ENCODE results near the gene GPR146. TPM values are rescaled to one million over a fixed set of nuclear protein-coding genes. Genes with fewer than 3 reads are reported as not detected.

GPR146 gene
- total and polyA plus RNA-seq, 2 of the 8 experiments (the other 6 are each of a cell fraction or from before 2014, with no cell fraction given) = 1.8 to 2.7 TPM

- H3K4me3 ChIP-seq (ENCODE audit: extremely low read depth in 1 of 4, insufficient read depth in 2 of 4, low read depth in 3 of 4, low read length in 4 of 4) = no peak overlapping the region
- H3K23ac ChIP-seq (ENCODE audit: insufficient read length) = no peak overlapping the region
- no peak overlapping the region for H2BK5ac ChIP-seq (ENCODE audit: low read depth, low read length)
- H3K9me3 ChIP-seq (ENCODE audit: insufficient read depth in 2 of 2, low read depth in 1 of 2, low read length in 1 of 2) = peaks cover 0 to 8% of the 10 kb centered on the region in 2 experiments; a peak in 1 of 4 replicates
- H2BK20ac ChIP-seq (ENCODE audit: low read length) = no peak overlapping the region
- H3K27ac ChIP-seq (ENCODE audit: low read depth, low read length) = no peak overlapping the region
- H3K79me1 ChIP-seq (ENCODE audit: low read depth, low read length) = peaks cover 7% of the 10 kb centered on the region
- no peak overlapping the region for H2AK5ac ChIP-seq (ENCODE audit: low read depth, low read length)
- no peak overlapping the region for H3K4ac ChIP-seq (replicated peaks; ENCODE audit: insufficient read length, low read depth, low read length)
- peaks cover 3 to 11% of the 10 kb centered on the region in 2 experiments for H4K20me1 ChIP-seq (replicated peaks in 1 of 2; ENCODE audit: control insufficient read depth in 1 of 2, insufficient read depth in 2 of 2, low read length in 2 of 2)
- DNase-seq (ENCODE audit: low read depth in 1 of 2, low spot score in 2 of 2) = no peak
- ChIA-PET POLR2A (ENCODE audit: partially characterized antibody) (no interaction called here), CTCF (ENCODE audit: partially characterized antibody) (interaction anchor here (0.6 to 2.0 kb wide), 7 partner anchors 12 to 394 kb away, joined by 3 to 5 read pairs (median 3); partner anchors contain the start of gene GPR146)
- H3K18ac ChIP-seq (ENCODE audit: extremely low read depth, low read length) = no peak overlapping the region
- H3K4me2 ChIP-seq (ENCODE audit: insufficient read depth in 1 of 2, low read depth in 2 of 2, low read length in 2 of 2) = no peak overlapping the region
- H3K79me2 ChIP-seq (ENCODE audit: control insufficient read depth in 1 of 2, insufficient read depth in 2 of 2, low read length in 2 of 2) = peaks cover 0 to 3% of the 10 kb centered on the region in 2 experiments; a peak in 1 of 4 replicates
- no peak overlapping the region for H2BK120ac ChIP-seq (replicated peaks; ENCODE audit: low read depth, low read length)
- no peak overlapping the region for H4K5ac ChIP-seq (ENCODE audit: insufficient read length, low read depth, low read length)
- no peak overlapping the region; a peak in 1 of 7 replicates for H3K9ac ChIP-seq (replicated peaks in 1 of 4; ENCODE audit: extremely low read depth in 1 of 4, low read depth in 3 of 4, low read length in 3 of 4)
- no peak overlapping the region for H3K14ac ChIP-seq (ENCODE audit: insufficient read length)
- FAIRE-seq = no peak
- no peaks in the 10 kb centered on the region for H3K4me1 ChIP-seq (replicated peaks in 1 of 4; ENCODE audit: control insufficient read depth in 3 of 4, insufficient read depth in 4 of 4, low read length in 3 of 4)
- H3K23me2 ChIP-seq (ENCODE audit: low read depth, low read length) = peaks cover 8% of the 10 kb centered on the region; the same call in 1 of the 2 replicates
- H3K27me3 ChIP-seq (replicated peaks in 1 of 4; ENCODE audit: control insufficient read depth in 3 of 4, extremely low read depth in 1 of 4, insufficient read depth in 3 of 4, low read length in 3 of 4) = no peaks in the 10 kb centered on the region
- H2BK12ac ChIP-seq (ENCODE audit: low read depth, low read length) = no peak overlapping the region
- no peak overlapping the region for H2BK15ac ChIP-seq (ENCODE audit: low read length)
- H3K56ac ChIP-seq (replicated peaks; ENCODE audit: insufficient read length, low read depth, low read length) = no peak overlapping the region
- WGBS, 2 experiments (ENCODE audit: extremely low coverage in 1 of 2, insufficient coverage in 1 of 2, insufficient read length in 1 of 2, insufficient replicate concordance in 2 of 2, low coverage in 1 of 2, low lambda C conversion rate in 2 of 2, missing lambda C conversion rate in 1 of 2) = 94% methylated on average over 29 of the region's 32 CpGs; no CpG with 5 or more reads in 1 of the 2 experiments
- H3K36me3 ChIP-seq (ENCODE audit: control insufficient read depth in 2 of 4, insufficient read depth in 4 of 4, low read length in 3 of 4) = peaks cover 0 to 8% (median 0%) of the 10 kb centered on the region in 4 experiments; a peak in 3 of 8 replicates
- H4K8ac ChIP-seq (ENCODE audit: extremely low read depth, insufficient read depth, low read length) = peak overlapping the region; percentile 57; the same call in 1 of the 2 replicates
- H2AFZ ChIP-seq (ENCODE audit: low read length) = no peak overlapping the region
- H4K91ac ChIP-seq (replicated peaks; ENCODE audit: insufficient read length, low read length) = no peak overlapping the region
- TF ChIP-seq TAF1 (IDR thresholded peaks at IDR 0.05; ENCODE audit: low read depth, low read length) (no peak), BRCA1 (IDR thresholded peaks at IDR 0.05; ENCODE audit: low read depth, low read length) (no peak), POLR2AphosphoS5 (IDR thresholded peaks at IDR 0.05; ENCODE audit: low read depth, low read length) (no peak), SP2 (IDR thresholded peaks at IDR 0.05; ENCODE audit: low read length) (no peak), ZNF274 (IDR thresholded peaks at IDR 0.05; ENCODE audit: borderline replicate concordance, extremely low read depth, low read length) (no peak), NRF1 (IDR thresholded peaks at IDR 0.05; ENCODE audit: low read depth, low read length) (no peak), HDAC6 (IDR thresholded peaks at IDR 0.05; ENCODE audit: low read depth, low read length) (no peak), CTCF (IDR thresholded peaks at IDR 0.05; ENCODE audit: control extremely low read depth in 1 of 3, insufficient read depth in 1 of 3, low read depth in 1 of 3, low read length in 3 of 3) (no peak), RXRA (IDR thresholded peaks at IDR 0.05; ENCODE audit: insufficient read depth, low read depth, low read length) (no peak), EZH2 (IDR thresholded peaks at IDR 0.05; ENCODE audit: low read depth, low read length, severe bottlenecking) (no peak)
Measured at GRCh38 chr7:1012004-1012715, 32.2 kb upstream of the GPR146 start.

Data from H1 (cell line).